Esophagus muscularis mucosa (tissue), 4 donors: ENCODE data around the gene SCNN1B.

Experiments
- EP300 ChIP-seq: sonication (generic); formaldehyde crosslinking; IDR thresholded peaks from one replicate; pipeline ENCODE4 v1.6.1; 2017; ENCODE audit warnings: antibody characterized with exemption
- POLR2AphosphoS5 ChIP-seq, 2 donors: sonication (generic); formaldehyde crosslinking; IDR thresholded peaks; one replicate each; pipeline ENCODE4 v1.6.1; 2017; ENCODE audit warnings: antibody characterized with exemption in 2 of 2
- TF ChIP-seq, protein P1 (sequence below), 3 experiments: fragments of 200-600 bp in 2 of 3; fragments of 450-650 bp in 1 of 3; sonication (generic) in 2 of 3; IDR thresholded peaks; one replicate each; pipeline ENCODE4 v1.5.1; 2017 to 2019; ENCODE audit warnings: antibody characterized with exemption in 3 of 3, mild to moderate bottlenecking in 2 of 3, moderate library complexity in 1 of 3

DNA sequence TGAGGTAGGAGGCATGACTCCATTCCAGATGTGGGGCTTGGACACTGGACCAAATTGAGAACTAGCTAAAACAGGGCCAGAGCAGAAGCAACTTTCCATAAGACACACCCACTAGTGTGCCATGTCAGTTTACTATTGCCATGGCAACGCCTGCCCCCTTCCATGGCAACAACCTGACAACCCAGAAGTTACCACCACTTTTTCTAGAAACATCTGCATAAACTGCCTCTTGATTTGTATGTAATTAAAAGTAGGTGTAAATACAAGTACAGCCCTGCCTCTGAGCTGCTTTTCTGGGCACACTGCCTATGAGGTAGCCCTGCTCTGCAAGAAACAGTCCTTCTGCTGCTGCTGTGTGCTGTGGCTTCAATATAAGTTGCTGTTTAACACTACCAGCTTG lies 19.5 kb upstream of the SCNN1B start:
- TF ChIP-seq, protein P1, sequence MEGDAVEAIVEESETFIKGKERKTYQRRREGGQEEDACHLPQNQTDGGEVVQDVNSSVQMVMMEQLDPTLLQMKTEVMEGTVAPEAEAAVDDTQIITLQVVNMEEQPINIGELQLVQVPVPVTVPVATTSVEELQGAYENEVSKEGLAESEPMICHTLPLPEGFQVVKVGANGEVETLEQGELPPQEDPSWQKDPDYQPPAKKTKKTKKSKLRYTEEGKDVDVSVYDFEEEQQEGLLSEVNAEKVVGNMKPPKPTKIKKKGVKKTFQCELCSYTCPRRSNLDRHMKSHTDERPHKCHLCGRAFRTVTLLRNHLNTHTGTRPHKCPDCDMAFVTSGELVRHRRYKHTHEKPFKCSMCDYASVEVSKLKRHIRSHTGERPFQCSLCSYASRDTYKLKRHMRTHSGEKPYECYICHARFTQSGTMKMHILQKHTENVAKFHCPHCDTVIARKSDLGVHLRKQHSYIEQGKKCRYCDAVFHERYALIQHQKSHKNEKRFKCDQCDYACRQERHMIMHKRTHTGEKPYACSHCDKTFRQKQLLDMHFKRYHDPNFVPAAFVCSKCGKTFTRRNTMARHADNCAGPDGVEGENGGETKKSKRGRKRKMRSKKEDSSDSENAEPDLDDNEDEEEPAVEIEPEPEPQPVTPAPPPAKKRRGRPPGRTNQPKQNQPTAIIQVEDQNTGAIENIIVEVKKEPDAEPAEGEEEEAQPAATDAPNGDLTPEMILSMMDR (IDR thresholded peaks at IDR 0.05) = no peak
- TF ChIP-seq EP300 = no peak
- no peak for TF ChIP-seq POLR2AphosphoS5 (IDR thresholded peaks at IDR 0.05)
